CD4-positive, alpha-beta T cell treated with Interleukin-17A for 1 hour (primary cell): ENCODE data around the gene AHDC1.

Source experiments
- DNase-seq: peaks from one replicate; pipeline ENCODE4 v3.0.0-alpha.2; 2020

AHDC1 gene

DNA sequence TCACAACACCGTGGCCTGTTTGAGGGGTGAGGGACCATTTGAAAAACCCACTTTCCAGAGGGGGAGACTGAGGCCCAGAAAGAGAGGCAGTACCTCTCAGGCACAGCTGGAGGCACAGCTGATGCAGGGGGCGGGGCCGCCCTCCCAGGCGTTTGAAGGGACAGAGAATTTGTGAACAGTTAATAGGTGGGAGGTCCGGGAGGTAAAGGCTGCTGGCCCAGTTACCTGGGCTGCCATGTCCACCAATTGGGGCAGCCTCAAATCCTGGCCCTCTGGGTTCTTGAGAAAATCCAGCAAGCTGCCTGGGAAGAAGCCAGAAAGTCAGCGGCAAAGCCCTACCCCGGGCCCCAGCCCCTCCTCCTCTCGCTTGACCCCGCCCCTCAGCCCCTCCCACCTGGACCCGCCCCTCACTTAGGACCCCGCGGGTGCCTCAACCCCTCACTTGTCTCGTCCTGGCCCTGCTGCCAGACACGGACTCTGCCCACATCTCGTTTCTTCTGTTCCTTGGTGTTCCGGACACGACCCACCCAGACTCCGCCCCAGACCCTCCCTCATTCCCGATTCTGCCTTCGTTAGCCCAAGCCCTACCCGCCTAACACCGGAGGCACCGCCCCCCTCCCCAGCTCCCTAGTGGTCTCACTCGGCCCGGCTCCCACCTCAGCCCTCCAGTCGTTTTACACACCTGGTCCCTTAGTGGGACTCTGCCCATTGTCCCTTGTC lies 10.8 kb upstream of the AHDC1 start:
- DNase-seq: no peak

DNA sequence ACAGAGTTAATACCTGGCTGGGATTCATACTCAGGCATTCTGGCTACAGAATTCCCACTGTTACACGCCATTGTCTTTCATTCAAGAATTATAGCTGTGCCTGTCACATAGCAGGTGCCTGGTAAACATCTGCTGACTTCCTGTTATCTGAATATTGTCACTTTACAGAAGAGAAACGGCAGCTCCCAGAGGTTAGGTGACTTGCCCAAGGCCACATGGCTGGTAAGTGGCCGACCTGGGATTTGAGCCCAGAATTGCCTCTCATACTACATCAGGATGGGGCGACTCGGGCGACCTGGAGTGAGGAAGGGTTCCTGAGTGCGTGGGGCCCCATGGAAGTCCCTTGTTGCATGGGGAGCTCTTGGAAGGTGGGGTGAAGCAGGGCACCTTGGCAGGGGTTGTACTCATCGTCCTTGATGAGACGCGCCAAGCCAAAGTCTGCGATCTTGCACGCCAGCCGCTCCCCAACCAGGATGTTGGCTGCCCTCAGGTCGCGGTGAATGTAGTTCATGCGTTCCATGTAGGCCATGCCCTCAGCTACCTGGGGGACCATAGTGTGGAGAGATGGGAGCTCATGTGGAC lies 10.2 kb upstream of the AHDC1 start:
- DNase-seq: no peak

DNA sequence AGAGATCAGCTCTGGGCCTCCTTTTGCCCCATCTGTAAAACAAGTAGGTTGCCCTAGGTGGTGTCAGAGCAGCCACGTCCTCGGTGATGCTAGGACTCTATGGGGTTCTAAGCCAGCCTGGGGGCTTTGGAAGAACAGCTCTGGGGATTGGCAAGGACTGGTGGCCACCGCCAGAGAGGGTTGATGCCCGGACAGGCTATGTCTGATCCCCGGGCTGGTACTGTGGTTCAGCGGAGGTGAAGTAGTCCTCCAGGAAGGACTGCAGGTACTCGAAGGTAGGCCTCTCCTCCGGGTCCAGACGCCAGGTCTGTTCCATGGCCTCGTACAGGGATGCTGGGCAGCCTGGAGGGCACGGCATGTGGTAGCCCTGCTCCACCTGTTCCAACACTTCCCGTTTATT lies 8.8 kb upstream of the AHDC1 start:
- DNase-seq: no peak

DNA sequence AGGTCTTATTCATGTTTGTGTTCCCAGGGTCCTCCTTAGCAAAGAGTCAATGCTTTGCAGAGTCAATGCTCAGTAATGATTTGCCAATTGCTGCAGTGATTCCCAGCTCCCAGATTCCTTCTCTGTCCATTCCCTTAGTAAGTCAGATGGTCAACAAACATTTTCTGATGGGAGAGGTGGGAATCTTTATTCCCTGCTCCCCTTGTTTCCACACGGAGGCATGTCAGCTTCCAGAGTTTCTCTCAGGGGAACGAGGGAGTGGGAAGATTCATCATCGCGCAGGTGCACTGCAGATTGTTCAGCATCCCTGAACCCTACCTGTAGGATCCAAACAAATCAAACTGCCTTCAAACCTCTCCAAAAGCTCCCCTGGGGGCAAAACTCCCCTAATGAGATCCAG lies 7.5 kb upstream of the AHDC1 start:
- DNase-seq: no peak

DNA sequence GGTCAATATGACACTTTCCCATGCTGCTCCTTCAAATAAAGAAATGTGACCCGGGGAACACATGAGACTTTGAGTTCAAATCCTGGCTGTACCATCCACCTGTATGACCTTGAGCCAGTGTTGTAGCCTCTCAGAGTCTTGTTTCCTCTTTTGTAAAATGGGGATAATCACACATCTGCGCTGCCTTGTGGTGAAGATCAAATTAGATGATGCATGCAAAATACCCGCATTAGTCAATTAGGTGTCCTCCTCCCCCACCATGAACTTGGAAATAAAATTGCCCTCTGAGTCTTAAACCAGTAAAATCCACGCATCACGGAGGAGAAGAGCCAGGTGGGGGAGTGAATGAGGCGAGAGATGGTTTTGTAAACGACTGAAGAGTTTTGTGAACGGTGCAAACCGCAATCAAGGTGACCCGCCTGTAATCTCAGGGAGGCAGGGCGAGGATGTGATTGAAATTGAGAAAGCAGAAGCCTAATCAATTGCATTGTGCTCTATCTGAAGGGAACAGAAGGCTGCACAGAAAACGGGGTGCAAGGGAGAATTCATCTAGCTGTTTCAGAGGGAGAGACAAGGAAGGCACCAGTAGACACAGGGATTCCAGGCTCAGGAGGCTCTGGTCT lies 5.8 kb upstream of the AHDC1 start:
- no peak for DNase-seq

DNA sequence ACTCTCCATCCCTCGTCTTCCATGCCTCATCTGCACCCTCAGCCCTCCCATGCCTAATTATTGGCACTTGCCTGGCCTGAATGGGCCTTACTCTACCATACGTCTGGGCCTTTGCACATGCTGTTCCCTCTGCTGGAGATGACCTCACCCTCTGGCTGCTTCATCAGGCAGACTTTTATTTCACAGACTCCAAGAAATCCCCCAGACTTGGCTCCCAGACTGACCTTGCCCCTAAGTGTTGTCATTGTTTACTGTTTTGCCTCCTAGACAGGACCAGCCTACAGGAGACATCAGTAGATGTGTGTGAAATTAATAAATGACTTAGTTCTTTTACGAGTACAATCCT lies 5.2 kb upstream of the AHDC1 start:
- DNase-seq: no peak

DNA sequence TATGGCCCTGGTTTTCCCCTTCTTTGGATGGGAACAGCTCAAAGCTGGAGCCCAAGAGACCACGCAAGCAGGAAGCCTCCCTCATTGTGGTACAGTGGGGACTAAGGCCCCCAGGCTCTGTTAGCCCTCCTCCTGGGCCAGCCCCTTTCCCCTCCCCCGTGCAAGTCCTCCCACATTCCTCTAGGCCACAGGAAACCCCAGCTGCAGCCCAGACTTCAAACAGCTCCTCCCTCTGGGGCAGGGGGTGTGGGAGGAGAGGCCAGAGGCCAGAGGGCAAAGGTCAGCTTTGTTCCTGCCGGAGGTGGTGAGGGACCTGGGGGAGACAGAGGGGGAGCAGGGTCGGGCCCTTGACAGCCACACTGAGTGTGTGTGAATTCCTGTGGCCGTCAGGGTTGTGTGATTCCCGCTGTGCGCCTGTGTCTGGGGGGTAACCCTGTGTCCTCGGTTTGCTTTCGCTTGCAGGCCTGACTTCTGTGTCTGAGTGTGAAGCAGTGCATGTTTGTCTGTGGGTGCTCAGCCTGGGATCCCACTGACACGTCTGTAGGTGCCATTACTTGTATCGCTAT lies 3.4 kb upstream of the AHDC1 start:
- no peak for DNase-seq

DNA sequence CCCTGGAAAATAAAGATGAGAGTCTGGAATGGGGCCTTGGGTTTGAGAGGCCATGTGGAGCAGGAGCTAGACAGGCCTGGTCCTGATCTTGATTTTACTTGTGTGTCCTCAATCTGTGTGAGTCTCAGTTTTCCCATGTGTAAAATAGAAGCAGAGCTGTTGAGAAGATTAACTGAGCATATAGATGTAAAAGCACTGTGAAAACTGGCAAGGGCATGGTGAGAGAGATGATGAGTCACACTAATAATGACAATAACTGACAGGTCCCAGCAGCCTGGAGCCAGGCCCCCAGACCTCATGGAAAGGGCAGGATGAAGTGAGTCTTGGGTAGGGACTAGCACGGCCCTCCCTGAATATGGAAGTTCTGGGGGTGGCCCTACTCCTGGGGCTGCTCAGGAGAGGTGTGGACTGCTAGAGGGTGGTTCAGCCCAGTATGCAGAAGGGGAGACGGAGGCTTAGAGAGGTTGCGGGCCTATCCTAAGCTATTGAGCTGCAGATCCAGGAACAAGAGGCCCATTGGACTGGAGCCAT lies 2.8 kb upstream of the AHDC1 start:
- no peak for DNase-seq

DNA sequence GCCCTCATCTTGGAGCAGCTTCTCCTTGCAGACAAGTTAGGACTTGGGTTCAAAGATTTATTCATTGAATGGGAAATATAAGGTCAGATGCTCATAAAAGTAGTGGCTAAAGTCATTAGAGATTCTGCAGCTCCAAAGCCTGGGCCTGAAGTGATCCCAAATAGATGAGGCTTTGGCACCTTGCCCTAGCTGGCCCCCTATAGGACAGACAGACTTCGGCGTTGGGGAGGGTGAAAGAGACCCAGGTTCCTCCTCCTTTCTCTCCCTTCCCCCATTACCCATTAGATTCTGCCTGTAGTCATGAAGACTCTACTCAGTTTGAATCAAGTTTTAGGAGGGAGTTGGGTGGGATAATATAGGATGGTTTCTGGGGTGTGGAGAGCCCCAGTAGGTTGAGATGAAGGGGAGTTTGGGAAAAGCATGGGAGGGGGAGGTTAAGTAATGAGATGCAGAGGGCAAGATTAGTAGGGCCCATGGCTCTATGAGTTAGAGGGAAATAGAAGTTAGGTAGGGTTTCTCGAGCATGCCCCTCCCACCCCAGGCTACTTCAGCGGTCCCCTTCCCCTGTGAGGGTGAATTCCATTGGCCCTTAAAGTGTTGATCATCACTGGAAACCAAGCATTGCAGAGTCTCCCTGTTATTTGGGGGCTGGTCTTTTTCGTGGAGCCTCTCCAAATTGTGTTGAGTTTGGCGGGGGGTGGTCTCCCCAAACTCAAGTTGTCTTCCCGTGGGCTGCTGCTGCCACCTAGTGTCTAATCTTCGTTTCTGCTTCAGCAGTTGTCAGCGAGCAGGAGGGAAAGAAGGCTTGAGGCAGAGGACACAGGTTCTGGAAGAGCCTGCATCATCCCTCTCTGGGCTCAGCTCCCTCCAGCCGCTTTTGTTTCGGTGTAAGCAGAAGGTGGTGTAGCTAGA lies 2.1 kb upstream of the AHDC1 start:
- peak; percentile 73 for DNase-seq

DNA sequence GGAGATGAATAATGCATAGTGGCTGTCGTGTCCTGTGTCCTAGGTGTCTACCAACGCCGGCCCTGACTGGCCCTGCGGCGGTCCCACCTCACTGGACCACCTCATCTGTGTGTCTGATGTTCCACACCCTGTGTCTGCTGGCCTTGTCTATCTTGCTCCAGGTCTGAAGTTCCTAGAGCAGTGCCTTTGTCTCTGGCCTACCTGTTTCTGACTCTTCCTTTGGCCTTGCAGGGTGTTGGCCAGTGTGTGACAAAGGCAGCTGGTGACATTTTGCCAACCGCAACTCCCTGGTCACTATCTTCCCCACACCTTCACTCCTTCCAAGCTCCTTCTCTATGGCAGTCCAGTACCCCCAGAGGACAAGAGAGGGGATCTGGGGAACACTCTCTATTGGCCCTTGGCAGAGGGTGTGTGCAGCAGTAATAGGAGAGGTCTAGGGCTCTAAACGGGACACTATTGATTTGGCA lies 1.4 kb upstream of the AHDC1 start:
- no peak for DNase-seq

DNA sequence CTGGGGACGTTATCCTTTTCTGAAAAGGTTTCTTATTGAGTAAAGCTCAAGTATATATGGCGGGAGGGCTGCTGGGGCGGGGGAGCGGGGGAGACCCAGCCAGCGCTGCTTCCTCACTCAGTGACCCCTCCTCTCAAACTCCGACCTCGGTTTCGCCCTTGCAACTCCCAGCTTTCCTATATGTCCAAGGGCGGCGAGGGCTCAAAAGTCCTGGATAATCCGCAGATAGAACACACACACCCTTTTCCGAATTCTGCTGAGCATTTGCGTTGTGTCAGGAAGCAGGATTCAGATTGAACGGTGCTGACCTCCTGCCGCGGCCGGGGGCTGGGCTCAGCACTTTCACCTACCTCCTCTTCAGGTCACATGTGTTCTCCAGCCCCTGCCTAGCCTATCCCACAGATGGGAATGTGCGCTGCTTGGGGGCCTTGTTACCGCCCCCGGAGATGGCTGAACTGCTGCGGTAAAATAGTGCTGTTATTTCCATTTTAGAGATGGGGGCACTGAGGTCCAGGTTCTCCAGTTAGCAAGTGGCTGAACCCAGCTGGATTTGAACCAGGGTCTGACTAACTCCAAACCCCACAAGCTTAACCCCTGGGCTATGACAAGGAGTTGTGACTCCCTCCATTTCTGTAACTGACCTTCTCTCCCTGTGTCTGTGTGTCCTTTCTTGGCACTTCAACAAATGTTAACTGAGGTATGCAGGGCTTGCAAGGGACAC lies 795 bp upstream of the AHDC1 start:
- no peak for DNase-seq

DNA sequence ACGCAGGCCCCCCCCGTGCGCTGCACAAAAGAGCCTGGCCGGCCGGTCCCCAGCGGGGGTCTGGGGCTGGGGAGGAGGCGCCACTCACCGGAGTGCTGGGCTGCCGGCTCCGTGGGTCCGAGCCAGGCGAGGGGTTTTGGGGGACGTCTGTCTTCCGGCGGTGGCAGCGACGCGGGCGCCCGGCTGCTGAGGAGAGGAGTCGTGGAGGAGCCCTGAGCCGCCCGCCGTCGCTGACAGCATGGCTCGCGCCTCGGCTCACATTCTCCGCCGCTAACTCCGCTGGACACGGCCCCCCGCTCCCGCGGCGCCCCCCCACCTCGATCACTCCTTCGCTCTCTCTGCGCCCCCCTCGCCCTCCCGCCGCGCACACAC lies 649 bp downstream of the AHDC1 start:
- no peak for DNase-seq

DNA sequence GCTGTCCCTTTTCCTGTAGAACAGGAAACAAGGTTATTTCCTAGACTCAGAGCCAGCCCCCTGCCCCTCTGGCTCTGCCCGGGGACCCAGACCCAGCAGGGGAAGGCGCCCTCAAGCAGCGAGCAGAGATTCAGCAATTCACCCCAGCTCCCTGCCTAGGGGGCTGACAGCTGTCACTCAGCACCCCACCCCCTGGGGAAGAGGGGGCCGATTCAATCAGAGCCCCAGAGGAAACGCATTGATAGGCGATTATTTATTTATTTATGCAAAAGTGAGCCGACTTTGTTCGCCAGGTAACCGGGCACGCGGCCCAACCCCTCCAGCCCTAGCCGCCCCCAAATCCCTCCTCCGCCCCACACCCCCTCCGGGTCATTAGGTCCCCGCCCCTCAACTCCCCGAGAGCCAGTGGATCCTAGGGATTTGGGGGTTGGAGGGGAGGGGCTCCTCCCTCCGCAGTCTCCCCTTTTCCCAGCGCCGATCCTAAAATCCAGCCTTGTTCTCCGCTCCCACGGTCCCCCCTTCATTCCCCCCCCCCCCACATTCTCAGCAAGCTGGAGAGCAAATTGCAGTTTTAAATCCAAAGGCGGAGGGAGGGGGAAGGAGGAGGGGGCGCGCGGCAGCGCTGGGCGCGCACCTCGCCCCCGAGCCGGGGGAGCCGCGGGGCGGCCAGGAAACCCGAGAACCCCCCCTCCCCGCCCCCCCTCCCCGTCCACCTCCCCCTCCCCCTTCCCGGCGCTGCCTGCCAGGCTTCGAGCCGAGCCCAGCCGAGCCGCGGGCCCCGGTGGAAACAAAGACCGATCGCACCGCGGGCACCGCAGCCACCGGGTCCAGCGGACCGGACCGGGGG lies 1.3 kb downstream of the AHDC1 start:
- peak; percentile 45 for DNase-seq

DNA sequence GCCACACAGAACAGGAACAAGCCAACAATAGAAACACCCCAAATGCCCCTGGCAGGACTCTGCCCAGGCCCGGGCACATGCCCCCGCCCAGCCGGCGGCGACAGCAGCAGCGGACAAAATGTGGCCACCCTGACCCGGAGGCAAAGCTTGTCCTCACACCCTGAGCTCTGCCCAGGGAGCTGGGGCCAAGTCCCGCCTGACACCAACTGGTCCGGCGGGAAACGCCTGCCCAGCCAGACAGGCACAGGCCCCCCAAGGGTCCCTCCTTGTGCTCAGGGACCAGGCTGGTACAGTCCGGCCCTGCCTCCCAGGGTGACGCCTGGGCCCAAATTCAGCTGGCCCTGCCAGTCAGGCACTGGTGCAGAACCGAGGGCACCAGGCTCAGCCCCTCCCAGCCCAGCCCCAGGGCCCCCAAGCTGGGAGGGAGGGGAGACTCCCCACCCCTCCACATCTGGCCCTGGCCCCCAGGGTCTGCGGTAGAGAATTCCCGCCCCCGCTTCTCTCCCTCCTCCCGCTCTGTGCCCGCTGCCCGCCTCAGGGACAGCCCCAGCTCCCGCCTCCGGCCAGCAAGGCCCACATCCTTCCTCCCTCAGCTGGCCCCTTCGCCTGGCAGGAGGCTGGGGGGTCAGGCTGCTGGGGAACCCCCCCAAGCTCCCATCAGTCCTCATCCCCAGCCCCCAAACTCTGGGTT lies 2.0 kb downstream of the AHDC1 start:
- DNase-seq: no peak

DNA sequence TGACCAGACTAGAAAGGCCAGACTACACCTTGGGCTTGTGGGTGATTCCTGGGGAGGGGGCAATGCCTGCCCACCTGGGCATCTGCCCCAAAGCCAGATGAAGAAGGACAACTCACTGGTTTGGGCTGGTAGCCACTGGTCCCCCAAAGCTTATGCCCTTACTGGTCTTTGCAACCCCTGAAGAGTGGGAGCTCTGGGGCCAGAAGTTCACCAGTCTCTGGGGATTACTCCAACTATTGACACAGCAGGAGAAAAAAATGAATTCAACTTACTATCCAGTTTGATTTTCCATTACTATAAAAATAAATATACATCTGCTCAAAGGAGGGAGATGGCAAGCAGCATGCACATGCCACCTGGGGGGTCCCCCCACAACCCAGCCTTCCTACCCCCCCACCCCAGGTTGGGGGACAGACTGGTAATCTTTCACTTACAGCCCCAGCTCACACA lies 2.6 kb downstream of the AHDC1 start:
- no peak for DNase-seq

DNA sequence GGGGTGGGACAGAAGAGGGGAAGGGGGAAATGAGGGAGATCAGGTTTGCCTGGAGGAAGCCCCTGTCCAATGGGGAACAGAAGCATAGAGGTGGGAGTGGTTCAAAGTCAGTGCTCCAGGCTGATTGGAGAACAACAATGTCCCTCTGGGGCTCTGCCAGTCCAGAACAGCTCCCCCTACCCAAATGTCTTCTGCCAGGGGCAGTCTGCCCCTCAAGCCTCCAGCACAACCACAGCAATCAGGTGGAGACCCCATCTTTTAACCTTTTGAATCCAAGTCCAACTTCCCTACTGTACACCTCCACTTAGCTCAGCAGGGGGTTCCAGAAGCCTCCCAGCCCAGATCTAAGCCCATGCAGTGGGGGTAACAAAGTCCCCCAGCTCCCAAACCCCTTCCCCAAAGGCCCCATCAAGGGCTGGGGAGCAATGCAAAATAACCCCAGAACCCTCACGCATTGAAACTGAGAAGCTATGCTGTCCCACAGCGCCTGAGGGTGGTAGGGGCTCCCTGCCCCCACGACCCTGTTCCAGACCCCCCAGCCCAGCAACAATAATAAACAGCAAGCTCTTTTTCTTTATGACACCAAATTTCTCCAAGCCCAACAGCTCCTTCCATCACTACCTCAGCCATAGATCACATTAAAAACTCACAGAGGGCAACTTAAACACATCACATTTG lies 3.3 kb downstream of the AHDC1 start:
- DNase-seq: no peak

DNA sequence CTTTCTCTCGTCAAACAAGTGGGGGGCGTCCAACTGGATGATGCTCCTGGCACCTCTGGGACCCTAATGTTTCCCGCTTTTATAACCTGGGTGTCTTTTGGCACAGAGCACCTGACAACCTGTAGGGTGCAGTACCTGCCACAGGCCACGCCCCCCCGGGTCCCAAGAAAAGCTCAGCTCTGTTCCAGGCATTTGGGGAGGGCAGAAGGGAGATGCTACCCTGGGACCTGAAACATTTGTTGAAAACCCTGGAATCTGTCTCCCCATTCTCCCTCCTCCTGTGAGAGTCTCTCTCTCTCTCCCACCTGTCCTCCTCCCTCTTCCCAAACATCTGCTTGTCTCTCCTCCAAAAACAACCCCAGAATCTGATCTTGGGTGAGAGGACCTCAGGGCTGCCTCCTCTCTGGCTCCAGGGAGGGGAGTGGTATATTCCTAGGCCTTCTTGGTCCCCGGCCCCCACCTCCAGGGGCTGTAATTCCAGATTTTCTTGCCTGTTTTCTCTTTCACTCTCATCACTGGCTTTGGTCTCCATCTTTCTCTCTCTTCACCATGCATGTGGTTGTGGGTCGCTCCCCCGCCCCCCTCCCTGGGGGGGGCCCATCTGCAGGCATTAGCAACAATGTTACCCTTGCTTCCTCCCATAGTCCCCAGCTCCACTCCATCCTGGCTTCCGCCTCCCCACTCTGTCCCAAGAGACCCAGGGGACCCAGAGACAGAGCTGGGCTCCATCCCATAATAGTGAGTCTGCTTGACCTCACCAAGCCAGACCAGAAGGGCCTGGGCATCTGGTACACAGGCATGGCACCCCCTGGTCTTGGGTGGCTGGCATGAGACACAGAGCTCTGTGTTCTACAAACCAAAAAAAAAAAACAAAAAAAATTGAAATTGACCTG lies 4.1 kb downstream of the AHDC1 start:
- DNase-seq: no peak

DNA sequence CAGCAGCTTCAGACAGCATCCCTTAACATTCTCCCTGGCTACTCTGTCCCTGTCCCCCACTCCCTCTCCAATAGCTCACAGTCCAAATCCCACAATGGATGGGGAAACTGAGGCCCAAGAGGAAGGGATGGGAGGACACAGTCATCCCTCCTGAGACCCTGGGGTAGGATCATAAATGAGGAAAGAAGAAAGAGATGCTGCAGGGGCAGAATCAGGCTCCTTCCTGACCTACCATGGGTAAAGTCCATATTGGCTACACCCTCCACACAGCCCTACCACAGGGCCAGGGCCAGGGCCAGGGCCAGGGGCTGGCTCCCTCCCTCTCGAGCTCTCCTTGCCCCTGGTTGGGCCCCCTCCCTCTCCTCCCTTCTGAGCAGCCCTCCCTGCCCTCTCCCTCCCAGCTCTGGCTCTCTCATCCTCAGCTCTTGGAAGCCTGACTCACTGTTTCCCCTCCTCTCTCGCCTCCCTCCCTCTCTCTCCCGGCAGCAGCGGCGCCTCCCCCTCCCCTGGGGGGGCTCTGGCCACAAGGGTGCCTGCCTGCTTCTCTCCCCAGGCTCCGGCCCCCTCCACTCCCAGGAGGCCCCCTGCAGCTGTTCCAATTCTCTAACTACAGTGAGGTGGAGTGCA lies 4.9 kb downstream of the AHDC1 start:
- no peak for DNase-seq
